ENCODE data around the gene NRARP.

GRCh38 chr9:137275588-137276472 is 26.2 kb downstream of the NRARP start:
- TF ChIP-seq ZBTB11 (CRISPR knock-in tag; IDR thresholded peaks at IDR 0.05) (no peak), NFIC (IDR thresholded peaks at IDR 0.05; ENCODE audit: low read depth, low read length) (no peak), CTCF (IDR thresholded peaks at IDR 0.05 in 2 of 3, conservative IDR thresholded peaks at IDR 0.05 in 1 of 3; ENCODE audit: control insufficient read depth in 2 of 3, extremely low read depth in 1 of 3, insufficient read depth in 1 of 3, low read depth in 3 of 3, low read length in 3 of 3) (no peak), USF2 (IDR thresholded peaks at IDR 0.05; ENCODE audit: borderline replicate concordance, low read depth, low read length) (no peak), CBX3 (IDR thresholded peaks at IDR 0.05; ENCODE audit: borderline replicate concordance, low read depth) (no peak), KAT2A (conservative IDR thresholded peaks at IDR 0.05; ENCODE audit: control insufficient read depth, low read depth, low read length) (no peak), SMARCA5 (IDR thresholded peaks at IDR 0.05) (no peak), NR2F1 (conservative IDR thresholded peaks at IDR 0.05) (no peak), ATF2 (IDR thresholded peaks at IDR 0.05; ENCODE audit: low read length) (no peak), POLR2A (IDR thresholded peaks at IDR 0.05; ENCODE audit: low read depth, low read length) (no peak; the same call in 1 of the 2 replicates)

Measured in GM12878 (cell line).